K562 (cell line): Measurements from ENCODE around the gene PET117. TPM values are rescaled to one million over a fixed set of nuclear protein-coding genes. Genes with fewer than 3 reads are reported as not detected.

ENCODE experiments used
- NFIC ChIP-seq: fragments of 450-650 bp; IDR thresholded peaks from 2 replicates; pipeline ENCODE4 v1.6.1; 2017; ENCODE audit warnings: mild to moderate bottlenecking, inconsistent platforms
- TOE1 ChIP-seq, 2 experiments: fragments of 450-650 bp in 1 of 2; sonication (generic) in 1 of 2; formaldehyde crosslinking in 1 of 2; IDR thresholded peaks; 2 replicates each; pipeline versions ENCODE4 v1.7.1 to v1.8.0; 2016 to 2022; ENCODE audit warnings: borderline replicate concordance in 2 of 2, mild to moderate bottlenecking in 2 of 2, antibody characterized with exemption in 1 of 2, inconsistent platforms in 1 of 2, low read depth in 1 of 2, missing genetic modification reagents in 1 of 2, moderate library complexity in 1 of 2
- ZNF274 ChIP-seq: IDR thresholded peaks from 2 replicates; pipeline ENCODE4 v1.6.1; 2011; ENCODE audit warnings: low read depth, mild to moderate bottlenecking, low read length, moderate library complexity, borderline replicate concordance
- ZSCAN32 ChIP-seq: fragments of 450-650 bp; formaldehyde crosslinking; IDR thresholded peaks from 2 replicates; pipeline ENCODE4 v1.4.0; 2020; ENCODE audit warnings: mild to moderate bottlenecking, moderate library complexity
- polyA plus RNA-seq, 8 experiments: library from polyadenylated mRNA; depleted of rRNA in 4 of 8; stranded (reverse) in 5 of 8; unstranded in 3 of 8; fragments of >200 nt; fragmentation: Nextera tagmentation in 2 of 8; fragmentation: Illumina TruSeq in 1 of 8; extraction: Ambion mirVana in 2 of 8; extraction: Trizol in 1 of 8; gene quantifications; 2 replicates each; pipeline versions ENCODE4 v1.2.1 to v1.2.3, GENCODE V29; 2011 to 2014; ENCODE audit warnings: inconsistent platforms in 1 of 8, missing spikeins in 1 of 8
- total RNA-seq, 7 experiments: library from RNA; depleted of rRNA in 6 of 7; stranded (reverse); fragments of >200 nt in 6 of 7; fragmentation: Illumina TruSeq in 2 of 7; extraction: Trizol in 2 of 7; gene quantifications; 2 replicates each; pipeline versions ENCODE4 v1.2.1 to v1.2.3, GENCODE V29; 2011 to 2021; ENCODE audit warnings: low replicate concordance in 1 of 7
- TF ChIP-seq, protein P1 (sequence below): fragments of 450-650 bp; IDR thresholded peaks from 2 replicates; pipeline ENCODE4 v1.6.1; 2016; ENCODE audit warnings: mild to moderate bottlenecking, moderate library complexity
- TF ChIP-seq, protein P2 (sequence below), 2 experiments: fragments of 450-650 bp in 1 of 2; IDR thresholded peaks; 2 replicates each; pipeline ENCODE4 v1.6.1; 2011 to 2017; ENCODE audit warnings: low read depth in 2 of 2, antibody characterized with exemption in 1 of 2, borderline replicate concordance in 1 of 2, low read length in 1 of 2, mild to moderate bottlenecking in 1 of 2, mixed read lengths in 1 of 2; ENCODE audit not compliant: control insufficient read depth in 1 of 2
- TF ChIP-seq, protein P3 (sequence below): fragments of 250-450 bp; sonication (Bioruptor Pico); IDR thresholded peaks from 2 replicates; pipeline ENCODE4 v1.5.0; 2021

Gene PET117
- total and polyA plus RNA-seq, 9 of the 15 experiments (the other 6 are each of a cell fraction or from before 2014, with no cell fraction given), result 7.1 to 18.2 (median 12.4) TPM

DNA sequence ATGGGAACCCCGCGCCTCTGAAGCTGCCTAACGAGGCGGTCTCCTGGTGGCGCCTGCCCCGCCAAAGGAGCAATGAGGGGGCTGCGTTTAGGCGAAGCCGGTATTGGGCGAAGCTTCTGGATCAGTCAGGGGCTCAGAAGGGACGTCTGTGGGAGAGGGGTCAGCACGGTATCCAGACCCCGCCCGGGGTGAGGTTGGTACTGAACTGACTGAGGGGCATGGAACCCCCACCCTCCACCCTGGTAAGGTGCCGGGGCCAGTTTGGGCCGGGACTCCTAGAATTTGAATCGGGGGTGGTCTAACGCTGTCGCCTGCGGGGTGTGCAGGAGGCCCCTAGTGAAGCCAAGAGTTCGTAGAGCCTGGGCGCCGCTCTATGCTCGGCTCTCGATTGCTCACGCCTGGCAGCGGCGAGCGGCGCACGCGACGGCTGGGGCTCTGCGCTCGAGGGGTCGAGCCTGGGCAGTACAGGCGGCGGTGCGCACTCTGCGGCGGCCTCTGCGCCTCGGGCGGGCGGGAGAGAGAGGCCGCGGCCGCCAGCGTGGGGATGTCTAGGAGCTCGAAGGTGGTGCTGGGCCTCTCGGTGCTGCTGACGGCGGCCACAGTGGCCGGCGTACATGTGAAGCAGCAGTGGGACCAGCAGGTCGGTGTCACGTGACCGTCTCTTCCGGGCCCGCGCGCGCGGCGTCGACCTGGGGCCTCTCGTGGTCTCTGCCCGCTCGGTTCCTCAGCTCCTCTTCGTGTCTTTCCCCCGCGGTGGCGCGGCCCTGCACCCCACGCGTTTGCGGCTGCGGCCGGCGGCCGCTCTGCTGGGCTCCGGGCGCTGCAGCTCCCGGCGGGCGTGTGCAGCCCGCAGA, at the start of gene PET117, which contains the start of gene KAT14 (continued):
- TF ChIP-seq, protein P1, sequence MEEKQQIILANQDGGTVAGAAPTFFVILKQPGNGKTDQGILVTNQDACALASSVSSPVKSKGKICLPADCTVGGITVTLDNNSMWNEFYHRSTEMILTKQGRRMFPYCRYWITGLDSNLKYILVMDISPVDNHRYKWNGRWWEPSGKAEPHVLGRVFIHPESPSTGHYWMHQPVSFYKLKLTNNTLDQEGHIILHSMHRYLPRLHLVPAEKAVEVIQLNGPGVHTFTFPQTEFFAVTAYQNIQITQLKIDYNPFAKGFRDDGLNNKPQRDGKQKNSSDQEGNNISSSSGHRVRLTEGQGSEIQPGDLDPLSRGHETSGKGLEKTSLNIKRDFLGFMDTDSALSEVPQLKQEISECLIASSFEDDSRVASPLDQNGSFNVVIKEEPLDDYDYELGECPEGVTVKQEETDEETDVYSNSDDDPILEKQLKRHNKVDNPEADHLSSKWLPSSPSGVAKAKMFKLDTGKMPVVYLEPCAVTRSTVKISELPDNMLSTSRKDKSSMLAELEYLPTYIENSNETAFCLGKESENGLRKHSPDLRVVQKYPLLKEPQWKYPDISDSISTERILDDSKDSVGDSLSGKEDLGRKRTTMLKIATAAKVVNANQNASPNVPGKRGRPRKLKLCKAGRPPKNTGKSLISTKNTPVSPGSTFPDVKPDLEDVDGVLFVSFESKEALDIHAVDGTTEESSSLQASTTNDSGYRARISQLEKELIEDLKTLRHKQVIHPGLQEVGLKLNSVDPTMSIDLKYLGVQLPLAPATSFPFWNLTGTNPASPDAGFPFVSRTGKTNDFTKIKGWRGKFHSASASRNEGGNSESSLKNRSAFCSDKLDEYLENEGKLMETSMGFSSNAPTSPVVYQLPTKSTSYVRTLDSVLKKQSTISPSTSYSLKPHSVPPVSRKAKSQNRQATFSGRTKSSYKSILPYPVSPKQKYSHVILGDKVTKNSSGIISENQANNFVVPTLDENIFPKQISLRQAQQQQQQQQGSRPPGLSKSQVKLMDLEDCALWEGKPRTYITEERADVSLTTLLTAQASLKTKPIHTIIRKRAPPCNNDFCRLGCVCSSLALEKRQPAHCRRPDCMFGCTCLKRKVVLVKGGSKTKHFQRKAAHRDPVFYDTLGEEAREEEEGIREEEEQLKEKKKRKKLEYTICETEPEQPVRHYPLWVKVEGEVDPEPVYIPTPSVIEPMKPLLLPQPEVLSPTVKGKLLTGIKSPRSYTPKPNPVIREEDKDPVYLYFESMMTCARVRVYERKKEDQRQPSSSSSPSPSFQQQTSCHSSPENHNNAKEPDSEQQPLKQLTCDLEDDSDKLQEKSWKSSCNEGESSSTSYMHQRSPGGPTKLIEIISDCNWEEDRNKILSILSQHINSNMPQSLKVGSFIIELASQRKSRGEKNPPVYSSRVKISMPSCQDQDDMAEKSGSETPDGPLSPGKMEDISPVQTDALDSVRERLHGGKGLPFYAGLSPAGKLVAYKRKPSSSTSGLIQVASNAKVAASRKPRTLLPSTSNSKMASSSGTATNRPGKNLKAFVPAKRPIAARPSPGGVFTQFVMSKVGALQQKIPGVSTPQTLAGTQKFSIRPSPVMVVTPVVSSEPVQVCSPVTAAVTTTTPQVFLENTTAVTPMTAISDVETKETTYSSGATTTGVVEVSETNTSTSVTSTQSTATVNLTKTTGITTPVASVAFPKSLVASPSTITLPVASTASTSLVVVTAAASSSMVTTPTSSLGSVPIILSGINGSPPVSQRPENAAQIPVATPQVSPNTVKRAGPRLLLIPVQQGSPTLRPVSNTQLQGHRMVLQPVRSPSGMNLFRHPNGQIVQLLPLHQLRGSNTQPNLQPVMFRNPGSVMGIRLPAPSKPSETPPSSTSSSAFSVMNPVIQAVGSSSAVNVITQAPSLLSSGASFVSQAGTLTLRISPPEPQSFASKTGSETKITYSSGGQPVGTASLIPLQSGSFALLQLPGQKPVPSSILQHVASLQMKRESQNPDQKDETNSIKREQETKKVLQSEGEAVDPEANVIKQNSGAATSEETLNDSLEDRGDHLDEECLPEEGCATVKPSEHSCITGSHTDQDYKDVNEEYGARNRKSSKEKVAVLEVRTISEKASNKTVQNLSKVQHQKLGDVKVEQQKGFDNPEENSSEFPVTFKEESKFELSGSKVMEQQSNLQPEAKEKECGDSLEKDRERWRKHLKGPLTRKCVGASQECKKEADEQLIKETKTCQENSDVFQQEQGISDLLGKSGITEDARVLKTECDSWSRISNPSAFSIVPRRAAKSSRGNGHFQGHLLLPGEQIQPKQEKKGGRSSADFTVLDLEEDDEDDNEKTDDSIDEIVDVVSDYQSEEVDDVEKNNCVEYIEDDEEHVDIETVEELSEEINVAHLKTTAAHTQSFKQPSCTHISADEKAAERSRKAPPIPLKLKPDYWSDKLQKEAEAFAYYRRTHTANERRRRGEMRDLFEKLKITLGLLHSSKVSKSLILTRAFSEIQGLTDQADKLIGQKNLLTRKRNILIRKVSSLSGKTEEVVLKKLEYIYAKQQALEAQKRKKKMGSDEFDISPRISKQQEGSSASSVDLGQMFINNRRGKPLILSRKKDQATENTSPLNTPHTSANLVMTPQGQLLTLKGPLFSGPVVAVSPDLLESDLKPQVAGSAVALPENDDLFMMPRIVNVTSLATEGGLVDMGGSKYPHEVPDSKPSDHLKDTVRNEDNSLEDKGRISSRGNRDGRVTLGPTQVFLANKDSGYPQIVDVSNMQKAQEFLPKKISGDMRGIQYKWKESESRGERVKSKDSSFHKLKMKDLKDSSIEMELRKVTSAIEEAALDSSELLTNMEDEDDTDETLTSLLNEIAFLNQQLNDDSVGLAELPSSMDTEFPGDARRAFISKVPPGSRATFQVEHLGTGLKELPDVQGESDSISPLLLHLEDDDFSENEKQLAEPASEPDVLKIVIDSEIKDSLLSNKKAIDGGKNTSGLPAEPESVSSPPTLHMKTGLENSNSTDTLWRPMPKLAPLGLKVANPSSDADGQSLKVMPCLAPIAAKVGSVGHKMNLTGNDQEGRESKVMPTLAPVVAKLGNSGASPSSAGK, result peak; percentile 88
- TF ChIP-seq TOE1 (IDR thresholded peaks at IDR 0.05; ENCODE audit: borderline replicate concordance) (peak; percentile 98), TOE1 (CRISPR knock-in tag; IDR thresholded peaks at IDR 0.05; ENCODE audit: borderline replicate concordance, low read depth) (no peak), NFIC (peak; percentile 25; the same call in 1 of the 2 replicates), ZNF274 (no peak), ZSCAN32 (no peak)
- TF ChIP-seq, protein P2, sequence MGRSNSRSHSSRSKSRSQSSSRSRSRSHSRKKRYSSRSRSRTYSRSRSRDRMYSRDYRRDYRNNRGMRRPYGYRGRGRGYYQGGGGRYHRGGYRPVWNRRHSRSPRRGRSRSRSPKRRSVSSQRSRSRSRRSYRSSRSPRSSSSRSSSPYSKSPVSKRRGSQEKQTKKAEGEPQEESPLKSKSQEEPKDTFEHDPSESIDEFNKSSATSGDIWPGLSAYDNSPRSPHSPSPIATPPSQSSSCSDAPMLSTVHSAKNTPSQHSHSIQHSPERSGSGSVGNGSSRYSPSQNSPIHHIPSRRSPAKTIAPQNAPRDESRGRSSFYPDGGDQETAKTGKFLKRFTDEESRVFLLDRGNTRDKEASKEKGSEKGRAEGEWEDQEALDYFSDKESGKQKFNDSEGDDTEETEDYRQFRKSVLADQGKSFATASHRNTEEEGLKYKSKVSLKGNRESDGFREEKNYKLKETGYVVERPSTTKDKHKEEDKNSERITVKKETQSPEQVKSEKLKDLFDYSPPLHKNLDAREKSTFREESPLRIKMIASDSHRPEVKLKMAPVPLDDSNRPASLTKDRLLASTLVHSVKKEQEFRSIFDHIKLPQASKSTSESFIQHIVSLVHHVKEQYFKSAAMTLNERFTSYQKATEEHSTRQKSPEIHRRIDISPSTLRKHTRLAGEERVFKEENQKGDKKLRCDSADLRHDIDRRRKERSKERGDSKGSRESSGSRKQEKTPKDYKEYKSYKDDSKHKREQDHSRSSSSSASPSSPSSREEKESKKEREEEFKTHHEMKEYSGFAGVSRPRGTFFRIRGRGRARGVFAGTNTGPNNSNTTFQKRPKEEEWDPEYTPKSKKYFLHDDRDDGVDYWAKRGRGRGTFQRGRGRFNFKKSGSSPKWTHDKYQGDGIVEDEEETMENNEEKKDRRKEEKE (IDR thresholded peaks at IDR 0.05; ENCODE audit: borderline replicate concordance in 1 of 2, control insufficient read depth in 1 of 2, low read depth in 2 of 2, low read length in 1 of 2), result no peak
- TF ChIP-seq, protein P3, sequence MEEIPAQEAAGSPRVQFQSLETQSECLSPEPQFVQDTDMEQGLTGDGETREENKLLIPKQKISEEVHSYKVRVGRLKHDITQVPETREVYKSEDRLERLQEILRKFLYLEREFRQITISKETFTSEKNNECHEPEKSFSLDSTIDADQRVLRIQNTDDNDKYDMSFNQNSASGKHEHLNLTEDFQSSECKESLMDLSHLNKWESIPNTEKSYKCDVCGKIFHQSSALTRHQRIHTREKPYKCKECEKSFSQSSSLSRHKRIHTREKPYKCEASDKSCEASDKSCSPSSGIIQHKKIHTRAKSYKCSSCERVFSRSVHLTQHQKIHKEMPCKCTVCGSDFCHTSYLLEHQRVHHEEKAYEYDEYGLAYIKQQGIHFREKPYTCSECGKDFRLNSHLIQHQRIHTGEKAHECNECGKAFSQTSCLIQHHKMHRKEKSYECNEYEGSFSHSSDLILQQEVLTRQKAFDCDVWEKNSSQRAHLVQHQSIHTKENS (CRISPR knock-in tag), result no peak
